GM19043 (cell line): Measurements from ENCODE around the gene MED26.
"Not testable (repeated sequence)": the region's sequence is repeated elsewhere in the genome, so short reads cannot be mapped to it uniquely, and the experiment has no call there.

Experiments
- ATAC-seq: cut with Tn5 transposase; IDR thresholded peaks from one replicate; pipeline ENCODE4 v1.9.1; 2021; ENCODE audit warnings: low read depth; ENCODE audit not compliant: unreplicated experiment

MED26 gene

DNA sequence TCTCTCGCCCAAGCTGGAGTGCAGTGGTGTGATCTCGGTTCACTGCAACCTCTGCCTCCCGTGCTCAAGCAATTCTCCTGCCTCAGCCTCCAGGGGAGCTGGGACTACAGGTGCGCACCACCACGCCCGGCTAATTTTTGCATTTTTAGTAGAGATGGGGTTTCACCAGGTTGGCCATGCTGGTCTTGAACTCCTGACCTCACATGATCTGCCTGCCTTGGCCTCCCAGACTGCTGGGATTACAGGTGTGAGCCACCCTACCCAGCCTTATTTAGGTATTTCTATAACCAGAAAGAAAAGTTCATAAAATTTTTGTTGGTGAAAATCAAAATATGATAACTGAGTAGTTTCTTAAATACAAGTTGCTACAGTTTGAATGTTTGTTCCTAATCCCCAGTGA is 84.3 kb downstream of the MED26 start:
- ATAC-seq: not testable (repeated sequence)

GRCh38 chr19:16542910-16543472 is 85.0 kb downstream of the MED26 start:
- ATAC-seq: no peak

- ATAC-seq: peak; percentile 87
These were observed 85.7 kb downstream of the MED26 start, which contains the start of gene CHERP for GRCh38 chr19:16542045-16542909. TSS of gene CHERP (minus strand) at chr19:16542437. CDS start at chr19:16542378, 59 bp downstream.

- ATAC-seq: no peak
These were observed 86.4 kb downstream of the MED26 start for GRCh38 chr19:16541526-16542044.

GRCh38 chr19:16540948-16541347 is 87.1 kb downstream of the MED26 start:
- no peak for ATAC-seq

DNA sequence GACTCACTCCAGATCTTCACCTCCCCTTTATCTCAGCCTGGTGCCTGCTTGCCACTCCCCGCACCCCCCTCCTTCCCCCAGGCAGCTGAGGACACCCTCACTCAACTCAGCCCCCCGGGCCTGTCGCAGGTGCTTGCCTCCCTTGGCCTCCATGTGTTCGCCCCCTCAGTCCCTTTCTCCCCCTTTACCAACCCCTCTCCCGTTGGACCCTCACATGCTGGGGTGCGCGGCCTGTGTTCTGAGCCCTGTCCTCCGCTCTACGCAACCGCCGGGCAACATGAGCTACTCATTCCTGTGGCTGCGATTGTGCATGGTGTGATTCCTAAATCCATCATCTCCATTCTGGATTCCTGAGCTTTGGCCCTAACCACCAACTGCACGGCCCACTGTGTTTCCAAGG is 90.9 kb downstream of the MED26 start:
- ATAC-seq: no peak

GRCh38 chr19:16536130-16536529 is 91.9 kb downstream of the MED26 start:
- ATAC-seq: no peak

DNA sequence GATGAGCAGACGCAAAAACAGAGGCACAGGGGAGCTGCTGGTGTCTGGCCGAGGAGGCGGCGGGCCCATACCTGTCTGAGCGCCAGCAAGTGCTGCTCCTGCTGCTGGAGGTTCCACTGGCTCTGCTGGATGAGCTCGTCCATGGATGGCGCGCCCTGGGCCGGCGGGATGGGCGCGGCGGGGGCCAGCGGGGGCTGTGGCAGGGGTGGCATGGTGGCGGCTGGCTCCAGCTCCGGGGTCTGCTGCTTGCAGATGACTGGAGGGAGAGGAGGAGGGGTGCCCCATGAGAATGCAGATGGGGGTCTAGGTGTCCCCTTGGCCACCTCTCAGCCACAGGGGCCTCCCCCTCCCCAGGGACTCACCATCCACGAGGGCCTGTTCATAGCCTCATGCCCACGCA is 92.6 kb downstream of the MED26 start:
- no peak for ATAC-seq

DNA sequence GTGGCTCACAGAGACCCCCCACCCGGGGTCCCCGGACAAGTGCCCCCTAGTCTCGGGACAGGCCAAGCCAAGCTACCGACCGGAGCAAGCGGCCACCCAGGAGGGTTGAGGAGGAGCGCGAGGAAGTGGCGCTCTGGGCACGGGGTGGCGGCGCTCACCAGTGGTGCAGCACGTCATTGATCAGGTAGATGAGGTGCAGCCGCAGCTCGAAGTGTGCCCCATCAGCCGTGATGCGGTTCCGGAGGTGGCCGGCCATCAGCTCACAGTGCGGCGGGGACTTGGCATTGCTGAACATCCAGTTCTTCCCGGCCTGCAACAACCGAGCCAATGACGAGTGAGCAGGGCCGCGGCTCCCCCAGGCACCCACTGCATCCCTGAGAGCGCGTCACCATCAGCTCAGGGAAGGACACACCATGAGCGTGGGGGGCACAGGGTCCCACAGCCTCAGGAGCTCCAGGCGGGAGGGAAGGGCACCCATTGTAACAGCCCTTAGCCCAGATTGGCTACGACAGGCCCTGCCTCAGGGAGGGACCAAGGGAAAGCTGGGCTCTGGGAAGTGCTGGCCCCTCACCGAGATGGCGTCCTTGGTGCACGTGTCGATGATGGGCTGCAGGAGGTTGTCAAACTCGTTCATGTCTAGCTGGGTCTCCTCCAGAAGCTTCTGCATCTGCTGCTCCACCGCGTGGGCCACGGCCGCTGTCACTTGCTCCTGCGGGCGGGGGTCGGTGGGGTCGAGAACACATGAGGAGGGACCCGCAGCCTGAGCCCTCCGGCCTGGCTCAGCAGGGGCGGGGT is 95.4 kb downstream of the MED26 start:
- ATAC-seq: no peak

DNA sequence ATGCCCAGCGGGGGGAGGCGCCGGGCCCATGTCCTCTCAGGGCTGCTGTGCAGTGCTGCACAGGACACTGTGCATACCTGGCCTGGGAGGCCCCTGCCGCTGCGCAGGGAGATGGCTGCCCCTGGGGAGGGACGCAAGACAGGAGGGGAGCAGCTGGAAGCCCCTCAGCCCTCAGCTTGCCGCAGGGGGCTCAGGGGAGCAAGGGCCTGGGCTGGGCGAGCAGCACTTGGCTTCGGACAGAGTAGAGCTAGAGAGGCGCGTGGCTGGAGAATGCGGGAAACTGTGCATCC is 96.7 kb downstream of the MED26 start:
- ATAC-seq: no peak

DNA sequence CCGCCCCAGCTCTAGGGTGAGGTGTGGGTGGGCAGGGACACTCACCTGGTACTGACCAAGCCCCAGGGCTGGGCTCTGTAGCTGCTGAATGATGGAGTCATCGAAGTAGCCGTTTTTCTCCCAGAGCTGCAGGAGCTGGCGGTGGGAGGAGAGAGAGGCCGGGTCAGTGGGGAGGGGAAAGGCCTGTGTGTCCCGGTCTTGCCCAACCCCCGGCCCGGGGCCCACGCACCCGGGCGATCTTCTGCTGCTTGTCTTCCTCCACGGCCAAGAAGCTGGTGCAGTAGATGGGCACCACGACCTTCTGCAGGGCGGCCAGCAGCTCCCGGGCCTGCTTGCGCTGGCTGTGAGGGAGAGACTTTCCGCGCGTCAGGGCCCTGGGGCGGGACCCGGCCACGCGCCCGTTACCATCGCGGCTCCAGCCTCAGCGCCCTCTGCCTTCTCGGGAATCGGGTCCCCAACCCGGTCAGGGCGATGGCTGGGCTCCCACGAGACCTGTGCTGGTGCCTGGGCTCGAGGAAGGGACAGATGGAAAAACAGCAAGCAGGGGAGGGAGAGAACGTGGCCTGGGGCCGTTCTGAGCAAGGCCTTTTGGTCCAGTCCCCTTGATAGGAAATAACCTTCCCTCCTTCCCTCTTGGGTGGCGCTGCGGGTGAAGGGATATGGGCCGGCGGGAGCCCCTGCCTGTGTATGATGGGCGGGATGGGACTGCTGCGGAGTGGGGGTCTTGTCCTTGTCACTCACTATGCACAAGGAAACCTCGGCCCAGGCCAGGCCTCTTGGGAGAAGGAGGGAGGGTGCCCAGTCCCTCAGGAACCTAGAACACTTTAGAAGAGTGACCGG is 97.2 kb downstream of the MED26 start:
- no peak for ATAC-seq

DNA sequence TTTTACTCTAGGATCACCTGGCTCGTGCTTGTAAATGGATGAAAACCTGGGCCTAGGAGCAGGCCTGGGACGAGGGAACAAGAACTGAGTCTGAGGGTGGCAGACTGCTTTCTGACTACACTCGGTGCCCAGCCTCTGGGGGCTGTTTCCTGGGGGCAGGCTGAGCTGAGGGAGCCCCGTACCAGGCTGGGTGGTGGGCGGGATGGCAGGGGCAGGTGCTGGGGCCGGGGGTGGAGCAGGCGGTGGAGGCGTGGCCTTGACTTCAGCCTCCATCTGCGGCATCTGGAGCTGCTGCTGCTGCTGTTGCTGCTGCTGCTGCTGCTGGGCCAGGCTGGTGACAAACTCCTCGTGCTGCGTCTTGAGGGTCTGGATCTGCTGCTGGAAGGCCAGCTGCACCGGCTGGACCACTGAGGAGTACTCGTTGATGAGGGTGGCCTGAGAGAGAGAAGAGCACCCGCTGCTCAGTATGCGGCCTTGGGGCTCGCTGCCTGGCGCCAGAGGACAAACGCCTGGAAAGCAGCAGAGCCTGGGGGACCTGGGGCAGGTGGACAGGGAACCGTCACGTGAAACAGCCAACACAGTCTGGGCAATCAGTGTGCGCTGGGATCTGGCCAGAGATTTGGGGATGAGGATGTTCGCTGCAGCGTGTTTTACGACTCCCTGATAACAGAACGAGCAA is 98.4 kb downstream of the MED26 start:
- ATAC-seq: no peak

GRCh38 chr19:16527971-16528521 is 100.0 kb downstream of the MED26 start:
- ATAC-seq: no peak

DNA sequence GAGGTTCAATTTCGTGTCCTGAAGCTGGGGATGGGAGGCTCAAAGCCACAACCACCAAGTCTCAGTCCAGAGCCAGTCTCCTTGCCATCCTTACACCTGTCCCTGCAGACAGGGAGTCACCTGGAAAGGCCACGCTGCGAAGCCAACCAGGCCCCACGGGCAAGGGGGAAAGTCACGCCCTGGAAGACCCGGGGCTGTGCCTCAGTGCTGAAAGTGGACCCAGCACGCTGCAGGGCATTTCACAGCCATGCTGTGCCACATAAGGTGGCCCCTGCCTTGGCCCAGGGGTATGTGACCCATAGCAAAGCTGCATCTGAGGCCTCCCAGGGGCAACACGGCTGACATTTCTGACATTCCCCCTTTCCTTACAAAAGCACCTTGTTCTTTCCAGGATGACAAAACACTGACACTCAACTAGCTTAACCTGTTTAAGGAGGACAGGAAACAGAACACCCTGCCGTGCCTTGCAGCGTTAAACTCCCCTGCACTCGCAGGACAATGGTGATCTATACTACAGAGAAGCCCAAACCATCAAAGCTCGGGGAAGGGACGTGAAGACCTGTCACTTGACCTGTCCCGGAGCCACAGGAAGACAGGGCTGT is 100.6 kb downstream of the MED26 start:
- ATAC-seq: no peak

DNA sequence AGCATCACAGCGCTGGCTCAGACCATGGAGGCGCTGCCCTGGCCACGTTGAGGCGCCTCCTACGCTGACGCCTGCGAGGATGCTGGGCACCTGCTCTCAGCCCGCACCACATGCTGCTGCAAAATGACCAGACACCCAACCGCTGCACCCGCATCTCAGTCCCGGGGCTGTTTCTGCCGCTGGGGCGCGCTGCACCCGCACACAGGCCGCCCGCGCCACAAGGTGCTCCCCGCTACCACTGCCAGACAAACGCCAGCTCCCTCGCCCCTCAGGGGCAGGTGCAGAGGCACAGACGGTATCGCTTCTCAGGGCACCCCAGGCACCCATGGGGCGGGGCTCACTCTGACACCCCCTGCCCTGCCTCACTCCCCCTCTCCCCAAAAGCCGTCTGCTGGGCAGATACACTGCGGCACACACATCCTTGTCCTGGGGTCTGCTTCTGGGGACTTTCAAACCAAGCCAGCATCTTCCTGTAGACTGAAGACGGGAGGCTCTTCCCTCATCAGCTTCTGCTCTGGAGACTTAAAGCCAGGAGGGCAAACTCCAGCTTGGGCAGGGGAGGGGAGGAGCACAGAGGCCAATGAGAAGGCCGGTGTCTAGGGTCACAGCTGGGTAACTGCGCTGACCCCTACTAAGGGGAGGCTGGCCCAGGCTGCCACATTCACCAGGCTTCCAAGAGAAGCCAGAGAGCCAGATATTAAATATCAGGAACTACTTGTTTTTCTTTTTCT is 102.1 kb downstream of the MED26 start:
- no peak for ATAC-seq

- no peak for ATAC-seq
These were observed 102.8 kb downstream of the MED26 start for GRCh38 chr19:16524991-16525734.
